GM10266 (cell line): ENCODE data around the gene HEXIM2.
A peak's percentile ranks its signal among the peaks of the same experiment; 100 is the strongest.

Source experiments
- DNase-seq: peaks from one replicate; pipeline ENCODE4 v3.0.0; 2012; ENCODE audit errors: extremely low spot score
- CTCF ChIP-seq: IDR thresholded peaks from 2 replicates; pipeline ENCODE4 v1.5.1; 2012; ENCODE audit warnings: mild to moderate bottlenecking, low read depth; ENCODE audit not compliant: control insufficient read depth, insufficient read depth; ENCODE audit errors: missing control alignments

The HEXIM2 gene

GRCh38 chr17:45132572-45133463 lies 28.9 kb upstream of the HEXIM2 start:
- DNase-seq: peak; percentile 97
- peak; percentile 91 for TF ChIP-seq CTCF

GRCh38 chr17:45135192-45135977 lies 26.3 kb upstream of the HEXIM2 start, which contains the start of gene ACBD4:
Gene ACBD4, plus strand, starts transcription at chr17:45135687. Its CDS starts 458 bp downstream, at chr17:45136145.
- TF ChIP-seq CTCF: peak; percentile 100
- DNase-seq: peak; percentile 97

GRCh38 chr17:45135978-45136791 lies 25.5 kb upstream of the HEXIM2 start:
- DNase-seq: no peak
- no peak for TF ChIP-seq CTCF

- DNase-seq: no peak
These were observed 24.7 kb upstream of the HEXIM2 start for GRCh38 chr17:45136846-45137560.

GRCh38 chr17:45137561-45138305 lies 23.9 kb upstream of the HEXIM2 start:
- DNase-seq: no peak
- TF ChIP-seq CTCF: no peak

More at GRCh38 chr17:45136846-45137560, 24.7 kb upstream of the HEXIM2 start:
- no peak for TF ChIP-seq CTCF

- no peak for TF ChIP-seq CTCF
- DNase-seq: no peak
These were observed 22.7 kb upstream of the HEXIM2 start for GRCh38 chr17:45138911-45139532.
